Measurements from ENCODE around the gene ATRAID.
"Not testable (repeated sequence)": the region's sequence is repeated elsewhere in the genome, so short reads cannot be mapped to it uniquely, and the experiment has no call there.

The ATRAID gene

GRCh38 chr2:27194538-27195354, 17.1 kb upstream of the ATRAID start:
- no peak for DNase-seq

GRCh38 chr2:27195799-27196198, 16.0 kb upstream of the ATRAID start:
- DNase-seq: not testable (repeated sequence)

- not testable (repeated sequence) for DNase-seq
Measured at GRCh38 chr2:27198068-27198467, 13.8 kb upstream of the ATRAID start.

- DNase-seq: no peak
Measured at GRCh38 chr2:27198627-27199026, 13.2 kb upstream of the ATRAID start.

- no peak for DNase-seq
Measured at GRCh38 chr2:27199241-27199640, 12.6 kb upstream of the ATRAID start.

- no peak for DNase-seq
Measured at GRCh38 chr2:27201675-27202074, 10.2 kb upstream of the ATRAID start.

- no peak for DNase-seq
Measured at GRCh38 chr2:27202854-27203253, 9.0 kb upstream of the ATRAID start.

GRCh38 chr2:27203741-27204140, 8.1 kb upstream of the ATRAID start:
- no peak for DNase-seq

GRCh38 chr2:27204566-27204965, 7.3 kb upstream of the ATRAID start:
- no peak for DNase-seq

- DNase-seq: no peak
Measured at GRCh38 chr2:27205206-27205605, 6.6 kb upstream of the ATRAID start.

GRCh38 chr2:27206346-27206745, 5.5 kb upstream of the ATRAID start:
- no peak for DNase-seq

GRCh38 chr2:27208486-27209050, 3.3 kb upstream of the ATRAID start:
- no peak for DNase-seq

GRCh38 chr2:27209621-27210401, 2.0 kb upstream of the ATRAID start:
- DNase-seq: no peak

GRCh38 chr2:27211241-27211942, 449 bp upstream of the ATRAID start:
- no peak for DNase-seq

GRCh38 chr2:27212626-27213471, 1.0 kb downstream of the ATRAID start:
- no peak for DNase-seq

- DNase-seq: no peak
Measured at GRCh38 chr2:27214941-27215340, 3.1 kb downstream of the ATRAID start.

GRCh38 chr2:27216416-27217137, 4.7 kb downstream of the ATRAID start:
- DNase-seq: no peak

GRCh38 chr2:27217173-27218121, 5.6 kb downstream of the ATRAID start, which contains the start of gene CAD:
Gene CAD, plus strand, starts transcription at chr2:27217369. Its CDS starts 183 bp downstream, at chr2:27217552.
- DNase-seq: peak; percentile 93

- DNase-seq: no peak
Measured at GRCh38 chr2:27218614-27219013, 6.8 kb downstream of the ATRAID start.

GRCh38 chr2:27219091-27219490, 7.2 kb downstream of the ATRAID start:
- DNase-seq: no peak

All from stimulated activated CD4-positive, alpha-beta T cell treated with anti-CD3 and anti-CD28 coated beads, Interleukin-4, amount 100 ng/mL, for 1 hour (primary cell).